Kidney (tissue), 14 donors: ENCODE results near the gene HOXD4. TPM values are rescaled to one million over a fixed set of nuclear protein-coding genes. Genes with fewer than 3 reads are reported as not detected.

Experiments used
- DNase-seq, 5 donors: peaks; one replicate each; pipeline ENCODE4 v3.0.0-alpha.2; 2013 to 2020
- FAIRE-seq: peaks from 2 replicates; lab custom pipeline; 2012; peaks lifted over from hg19 to GRCh38; lab: Jason Lieb, UNC
- H3K27ac ChIP-seq, 2 donors: one replicate each; pipeline ENCODE4 v1.7.0; 2013; ENCODE audit warnings: low read depth in 2 of 2, low read length in 2 of 2, inconsistent platforms in 1 of 2
- H3K27me3 ChIP-seq: one replicate; pipeline ENCODE4 v1.7.1; 2013; ENCODE audit warnings: low read length, inconsistent platforms; ENCODE audit not compliant: control insufficient read depth, insufficient read depth
- H3K36me3 ChIP-seq, 3 donors: one replicate each; pipeline versions ENCODE4 v1.7.0 to v1.7.1; 2013; ENCODE audit warnings: low read length in 3 of 3, control low read depth in 1 of 3, inconsistent platforms in 1 of 3; ENCODE audit not compliant: insufficient read depth in 3 of 3, control insufficient read depth in 2 of 3
- H3K4me1 ChIP-seq, 3 donors: one replicate each; pipeline versions ENCODE4 v1.7.0 to v1.7.1; 2013; ENCODE audit warnings: low read length in 3 of 3, inconsistent platforms in 1 of 3, low read depth in 1 of 3; ENCODE audit not compliant: control insufficient read depth in 2 of 3, insufficient read depth in 2 of 3
- H3K4me3 ChIP-seq, 3 donors: one replicate each; pipeline versions ENCODE4 v1.7.0 to v1.8.1; 2013; ENCODE audit warnings: low read length in 3 of 3, control low read depth in 1 of 3, inconsistent platforms in 1 of 3
- H3K9ac ChIP-seq, 3 donors: one replicate each; pipeline versions ENCODE4 v1.7.0 to v1.7.1; 2013; ENCODE audit warnings: low read length in 3 of 3, control low read depth in 1 of 3, inconsistent platforms in 1 of 3
- H3K9me3 ChIP-seq, 3 donors: one replicate each; pipeline versions ENCODE4 v1.7.0 to v1.7.1; 2013; ENCODE audit warnings: low read length in 3 of 3, control low read depth in 1 of 3, inconsistent platforms in 1 of 3; ENCODE audit not compliant: control insufficient read depth in 2 of 3, insufficient read depth in 1 of 3
- CTCF ChIP-seq: IDR thresholded peaks from 3 replicates; pipeline ENCODE4 v1.5.1; 2012; ENCODE audit warnings: mild to moderate bottlenecking, moderate library complexity, borderline replicate concordance; ENCODE audit not compliant: insufficient read depth; ENCODE audit errors: extremely low read depth
- intact Hi-C: fragments of 100-400 bp; cut with DNase I; formaldehyde crosslinking; loops from one replicate; pipeline ENCODE4 v1.11.1; 2022
- polyA plus RNA-seq: library from polyadenylated mRNA; stranded (reverse); fragments of 350-450 nt; fragmentation: Illumina TruSeq; extraction: RNeasy Lipid Tissue Mini Kit (QIAGEN cat#74804); gene quantifications from one replicate; pipeline ENCODE4 v1.2.3, GENCODE V29; 2014; ENCODE audit warnings: low read depth, low replicate concordance; ENCODE audit not compliant: insufficient read depth
- total RNA-seq: library from RNA; stranded (reverse); fragmentation: NEBNext Ultra II Directional; extraction: Animal tissue kit (Norgen Biotek cat#: 25700); gene quantifications from one replicate; pipeline ENCODE4 v1.2.1, GENCODE V29; 2021
- donor health status: control.
- donor health status: control.
- donor health status: control.
- donor health status: control.
- donor health status: control.
- donor health status: DM: yes; HTN: yes; CAD: no.
- donor health status: Normal renal cell carcinoma (clear cell type).

Gene HOXD4
- total and polyA plus RNA-seq, 2 donors from 2014 or later: 12.1 to 27.8 TPM

- DNase-seq: peak in 3 of 5 donors; percentile 60 to 73 (median 70)
- Histone ChIP-seq H3K4me1 (peaks cover 6 to 15% (median 9%) of the 10 kb centered on the region in 3 donors), H3K27me3 (no peaks in the 10 kb centered on the region), H3K36me3 (peaks cover 0 to 8% (median 0%) of the 10 kb centered on the region in 3 donors), H3K9ac (peak overlapping the region; percentile 59 to 97 (median 63)), H3K4me3 (peak overlapping the region; percentile 5 to 89 (median 72)), H3K27ac (peak overlapping the region; percentile 91 to 95), H3K9me3 (no peaks in the 10 kb centered on the region)
- TF ChIP-seq CTCF: no peak
- FAIRE-seq: no peak
- intact Hi-C loops: loop anchor here (10.0 kb wide), 2 partner anchors 523 to 1033 kb away; no protein-coding TSS in a partner anchor
Measured at GRCh38 chr2:176121190-176122051, 29.9 kb upstream of the HOXD4 start.

GRCh38 chr2:176122052-176122682 is 29.2 kb upstream of the HOXD4 start:
- TF ChIP-seq CTCF: no peak
- Histone ChIP-seq H3K9ac (peak overlapping the region in 2 of 3 donors; percentile 36 to 59), H3K27me3 (no peaks in the 10 kb centered on the region), H3K9me3 (no peaks in the 10 kb centered on the region), H3K27ac (peak overlapping the region; percentile 91 to 95), H3K4me1 (peaks cover 6 to 12% (median 10%) of the 10 kb centered on the region in 3 donors), H3K4me3 (peak overlapping the region; percentile 11 to 72 (median 49)), H3K36me3 (peaks cover 0 to 5% (median 0%) of the 10 kb centered on the region in 3 donors)
- FAIRE-seq (no peak), DNase-seq (peak in 1 of 5 donors; percentile 92)
- intact Hi-C loops: loop anchor here (10.0 kb wide), 2 partner anchors 523 to 1033 kb away; no protein-coding TSS in a partner anchor

- TF ChIP-seq CTCF: no peak
- Histone ChIP-seq H3K9me3 (no peaks in the 10 kb centered on the region), H3K9ac (peak within 1 kb of the TSS; percentile 59 to 73 (median 63)), H3K36me3 (peaks cover 0 to 5% (median 0%) of the 10 kb centered on the region in 3 donors), H3K4me3 (peak within 1 kb of the TSS; percentile 72 to 80 (median 75)), H3K4me1 (peaks cover 6 to 12% (median 10%) of the 10 kb centered on the region in 3 donors), H3K27ac (peak within 1 kb of the TSS; percentile 91 to 95), H3K27me3 (no peaks in the 10 kb centered on the region)
- peak in 3 of 5 donors; percentile 83 to 95 (median 90) for DNase-seq
- intact Hi-C loops: loop anchor here (10.0 kb wide), 2 partner anchors 522 to 1032 kb away; no protein-coding TSS in a partner anchor
- no peak for FAIRE-seq
Measured at GRCh38 chr2:176122683-176123410, 28.5 kb upstream of the HOXD4 start, which contains the start of gene HOXD9. TSS of gene HOXD9 (plus strand) at chr2:176122719. CDS start at chr2:176122769, 50 bp downstream.
